UCSD-AML1 (cell line): ENCODE data around the gene SFTPB.
"Not testable (repeated sequence)": the region's sequence is repeated elsewhere in the genome, so short reads cannot be mapped to it uniquely, and the experiment has no call there.

Source experiments
- DNase-seq: peaks from one replicate; lab custom pipeline; 2025; ENCODE audit not compliant: unreplicated experiment; lab: John Stamatoyannopoulos, UW

The SFTPB gene

GRCh38 chr2:85657399-85657798 lies 10.6 kb downstream of the SFTPB start:
- DNase-seq, result not testable (repeated sequence)

GRCh38 chr2:85656468-85656867 lies 11.5 kb downstream of the SFTPB start:
- DNase-seq, result no peak

- DNase-seq, result no peak
Measured at GRCh38 chr2:85655961-85656417, 12.0 kb downstream of the SFTPB start.

GRCh38 chr2:85653996-85654395 lies 14.0 kb downstream of the SFTPB start:
- DNase-seq, result no peak

- no peak for DNase-seq
Measured at GRCh38 chr2:85652056-85652455, 15.9 kb downstream of the SFTPB start.

- no peak for DNase-seq
Measured at GRCh38 chr2:85651097-85651496, 16.9 kb downstream of the SFTPB start.

- DNase-seq, result no peak
Measured at GRCh38 chr2:85650456-85650855, 17.5 kb downstream of the SFTPB start.

GRCh38 chr2:85649201-85650190 lies 18.5 kb downstream of the SFTPB start:
- DNase-seq, result no peak

GRCh38 chr2:85648619-85649018 lies 19.4 kb downstream of the SFTPB start:
- peak; percentile 31 for DNase-seq

- no peak for DNase-seq
Measured at GRCh38 chr2:85647823-85648526, 20.0 kb downstream of the SFTPB start.

- DNase-seq, result no peak
Measured at GRCh38 chr2:85646166-85646565, 21.8 kb downstream of the SFTPB start.

GRCh38 chr2:85644909-85645308 lies 23.1 kb downstream of the SFTPB start:
- no peak for DNase-seq

GRCh38 chr2:85642725-85643124 lies 25.3 kb downstream of the SFTPB start:
- no peak for DNase-seq

- no peak for DNase-seq
Measured at GRCh38 chr2:85635636-85636035, 32.4 kb downstream of the SFTPB start.

- DNase-seq, result no peak
Measured at GRCh38 chr2:85635011-85635410, 33.0 kb downstream of the SFTPB start.

GRCh38 chr2:85631316-85631715 lies 36.7 kb downstream of the SFTPB start:
- no peak for DNase-seq

- no peak for DNase-seq
Measured at GRCh38 chr2:85628658-85629057, 39.3 kb downstream of the SFTPB start.

- DNase-seq, result no peak
Measured at GRCh38 chr2:85623991-85624390, 44.0 kb downstream of the SFTPB start.

- no peak for DNase-seq
Measured at GRCh38 chr2:85621338-85621737, 46.7 kb downstream of the SFTPB start.

GRCh38 chr2:85619617-85620016 lies 48.4 kb downstream of the SFTPB start:
- no peak for DNase-seq

- not testable (repeated sequence) for DNase-seq
Measured at GRCh38 chr2:85617723-85618122, 50.3 kb downstream of the SFTPB start.

- no peak for DNase-seq
Measured at GRCh38 chr2:85615413-85615728, 52.6 kb downstream of the SFTPB start.
